Activated CD4-positive, alpha-beta T cell treated with anti-CD3 and anti-CD28 coated beads, Interleukin-2, Interleukin-4, amounts not matched to agents 100 ng/mL and 50 ng/mL, durations not matched to agents 16 hours and 8 hours (primary cell): ENCODE data around the gene GP5.

Experiments used
- DNase-seq: peaks from one replicate; pipeline ENCODE4 v3.0.0-alpha.2; 2020; ENCODE audit warnings: low spot score

Gene GP5

GRCh38 chr3:194348354-194348753 is 50.7 kb downstream of the GP5 start:
- no peak for DNase-seq

DNA sequence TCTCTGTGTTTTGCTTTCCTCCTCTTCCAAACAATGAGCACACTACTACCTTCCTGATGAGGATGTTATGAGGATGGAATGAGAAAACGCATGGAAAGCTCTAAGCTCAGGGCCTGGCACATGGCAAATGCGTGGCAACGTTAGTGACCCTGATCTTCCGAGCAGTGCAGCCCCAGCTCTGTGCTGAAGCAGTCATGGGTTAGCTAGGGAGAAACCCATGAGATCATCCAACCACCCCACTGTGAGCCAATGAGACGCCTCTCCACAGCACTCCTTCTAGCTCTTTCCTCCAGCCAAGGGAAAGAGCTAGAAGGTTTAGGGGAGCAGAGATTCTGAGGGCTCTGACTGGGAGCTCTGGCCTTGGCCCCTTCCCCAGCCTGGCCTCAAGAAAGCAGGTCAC is 52.4 kb downstream of the GP5 start:
- DNase-seq = no peak

GRCh38 chr3:194346035-194346434 is 53.0 kb downstream of the GP5 start:
- DNase-seq = no peak
